ENCODE results near the gene ZFHX3.

The ZFHX3 gene

GRCh38 chr16:72864130-72864833 is 183.6 kb downstream of the ZFHX3 start:
- H3K9me3 ChIP-seq: no peaks in the 10 kb centered on the region
- no peak for DNase-seq
- H3K4me1 ChIP-seq: peaks cover 9% of the 10 kb centered on the region
- TF ChIP-seq CTCF (IDR thresholded peaks at IDR 0.05; ENCODE audit: low read depth, low read length): no peak
- no peak overlapping the region for H3K4me3 ChIP-seq (ENCODE audit: low read depth, low read length)
- H3K27me3 ChIP-seq: no peaks in the 10 kb centered on the region
- peaks cover 5% of the 10 kb centered on the region; the same call in 1 of the 2 replicates for H3K36me3 ChIP-seq

- peaks cover 18% of the 10 kb centered on the region for H3K4me1 ChIP-seq
- peaks cover 5% of the 10 kb centered on the region; the same call in 1 of the 2 replicates for H3K36me3 ChIP-seq
- no peaks in the 10 kb centered on the region for H3K9me3 ChIP-seq
- no peaks in the 10 kb centered on the region for H3K27me3 ChIP-seq
- TF ChIP-seq CTCF (IDR thresholded peaks at IDR 0.05; ENCODE audit: low read depth, low read length): no peak
- no peak for DNase-seq
- H3K4me3 ChIP-seq (ENCODE audit: low read depth, low read length): no peak overlapping the region
Measured at GRCh38 chr16:72862090-72862489, 185.8 kb downstream of the ZFHX3 start.

GRCh38 chr16:72860726-72861562 is 187.0 kb downstream of the ZFHX3 start:
- Histone ChIP-seq H3K4me1 (peaks cover 25% of the 10 kb centered on the region), H3K27me3 (no peaks in the 10 kb centered on the region), H3K9me3 (no peaks in the 10 kb centered on the region), H3K4me3 (ENCODE audit: low read depth, low read length) (no peak overlapping the region), H3K36me3 (peaks cover 5% of the 10 kb centered on the region; the same call in 1 of the 2 replicates)
- DNase-seq: no peak
- TF ChIP-seq CTCF (IDR thresholded peaks at IDR 0.05; ENCODE audit: low read depth, low read length): no peak

GRCh38 chr16:72859581-72859980 is 188.3 kb downstream of the ZFHX3 start:
- Histone ChIP-seq H3K36me3 (0 out of 2 replicates have a peak, but pooled peaks cover 5% of the 10 kb centered on the region), H3K27me3 (no peaks in the 10 kb centered on the region), H3K4me3 (ENCODE audit: low read depth, low read length) (no peak overlapping the region), H3K9me3 (no peaks in the 10 kb centered on the region), H3K4me1 (peaks cover 36% of the 10 kb centered on the region)
- DNase-seq: no peak
- no peak for TF ChIP-seq CTCF (IDR thresholded peaks at IDR 0.05; ENCODE audit: low read depth, low read length)

GRCh38 chr16:72858665-72859493 is 189.0 kb downstream of the ZFHX3 start:
- Histone ChIP-seq H3K4me3 (ENCODE audit: low read depth, low read length) (no peak overlapping the region), H3K27me3 (no peaks in the 10 kb centered on the region), H3K4me1 (peaks cover 36% of the 10 kb centered on the region), H3K9me3 (no peaks in the 10 kb centered on the region), H3K36me3 (0 out of 2 replicates have a peak, but pooled peaks cover 5% of the 10 kb centered on the region)
- no peak for TF ChIP-seq CTCF (IDR thresholded peaks at IDR 0.05; ENCODE audit: low read depth, low read length)
- DNase-seq: peak; percentile 32

Measured in BE2C (cell line).